ENCODE measurements around the gene STIM2.

GRCh38 chr4:27008679-27009078 is 148.0 kb downstream of the STIM2 start:
- TF ChIP-seq EP300 (IDR thresholded peaks at IDR 0.05; ENCODE audit: borderline replicate concordance) (no peak), YY1 (IDR thresholded peaks at IDR 0.05; ENCODE audit: low read depth) (no peak), TAF1 (IDR thresholded peaks at IDR 0.05; ENCODE audit: low read depth) (no peak), CREB1 (IDR thresholded peaks at IDR 0.05; ENCODE audit: low read depth) (no peak), EGR1 (IDR thresholded peaks at IDR 0.05) (no peak), MAX (IDR thresholded peaks at IDR 0.05) (no peak), TCF12 (IDR thresholded peaks at IDR 0.05; ENCODE audit: low read depth) (no peak), REST (IDR thresholded peaks at IDR 0.05; ENCODE audit: low read depth) (no peak)
